Skeletal muscle satellite cell (primary cell): ENCODE data around the gene KIAA0930.

Experiments used
- H3K27me3 ChIP-seq: 2 replicates; pipeline ENCODE4 v1.7.0; 2013; ENCODE audit warnings: low read length; ENCODE audit not compliant: control insufficient read depth, insufficient read depth
- H3K36me3 ChIP-seq: 2 replicates; pipeline ENCODE4 v1.7.0; 2013; ENCODE audit warnings: mild to moderate bottlenecking, control low read depth, low read length; ENCODE audit not compliant: insufficient read depth
- H3K4me1 ChIP-seq: 2 replicates; pipeline ENCODE4 v1.7.0; 2013; ENCODE audit warnings: low read length; ENCODE audit not compliant: control insufficient read depth, insufficient read depth
- H3K4me2 ChIP-seq: 2 replicates; pipeline ENCODE4 v1.7.0; 2013; ENCODE audit warnings: mild to moderate bottlenecking, low read length
- H3K4me3 ChIP-seq: 2 replicates; pipeline ENCODE4 v1.7.0; 2013; ENCODE audit warnings: low read length
- H3K9ac ChIP-seq: 2 replicates; pipeline ENCODE4 v1.7.0; 2013; ENCODE audit warnings: mild to moderate bottlenecking, low read depth, low read length, moderate library complexity
- H3K9me3 ChIP-seq: replicated peaks from 2 replicates; pipeline ENCODE4 v1.7.0; 2013; ENCODE audit warnings: mild to moderate bottlenecking, control low read depth, low read length

KIAA0930 gene

DNA sequence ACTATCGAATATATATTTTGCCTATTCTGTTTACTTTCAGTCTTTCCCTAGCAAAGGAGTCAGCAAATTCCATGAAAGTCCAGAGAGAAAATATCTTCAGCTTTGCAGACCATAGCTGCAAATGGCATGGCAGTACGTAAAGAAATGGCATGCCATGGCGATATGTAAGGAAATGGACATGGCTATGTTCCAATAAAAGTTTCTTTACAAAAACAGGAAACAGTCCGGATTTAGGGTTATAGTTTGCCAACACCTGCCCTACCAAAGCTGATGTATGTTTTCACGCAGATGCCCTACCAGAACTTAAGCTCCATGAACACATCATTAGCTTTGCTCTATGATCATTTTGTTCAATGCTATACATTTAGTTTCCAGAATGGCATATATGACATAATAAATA lies 19.5 kb downstream of the KIAA0930 start:
- Histone ChIP-seq H3K9ac (no peak overlapping the region), H3K4me2 (no peak overlapping the region), H3K4me1 (peaks cover 12% of the 10 kb centered on the region), H3K9me3 (no peaks in the 10 kb centered on the region), H3K4me3 (no peak overlapping the region), H3K27me3 (no peaks in the 10 kb centered on the region), H3K36me3 (no peaks in the 10 kb centered on the region)

DNA sequence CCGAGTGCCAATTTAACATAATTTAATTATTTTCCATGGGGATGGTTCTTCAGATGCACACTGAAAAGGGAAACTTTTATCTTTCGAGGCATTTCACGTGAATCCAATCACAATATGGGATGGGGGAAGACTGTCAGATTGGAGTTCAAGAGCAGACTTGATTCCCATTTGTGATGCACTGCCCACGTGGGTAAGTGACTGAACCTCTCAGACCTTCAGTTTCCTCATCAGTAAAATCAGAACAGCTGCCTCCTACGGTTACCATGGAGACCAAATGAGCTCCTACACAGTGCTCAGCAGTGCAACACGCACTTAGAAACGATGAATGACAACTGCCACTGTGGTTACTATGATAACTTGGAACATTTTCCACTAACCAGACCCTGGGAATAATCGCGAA lies 21.7 kb downstream of the KIAA0930 start:
- Histone ChIP-seq H3K4me2 (no peak overlapping the region), H3K36me3 (no peaks in the 10 kb centered on the region), H3K9me3 (no peaks in the 10 kb centered on the region), H3K27me3 (no peaks in the 10 kb centered on the region), H3K4me1 (peaks cover 7% of the 10 kb centered on the region), H3K4me3 (no peak overlapping the region), H3K9ac (no peak overlapping the region)

DNA sequence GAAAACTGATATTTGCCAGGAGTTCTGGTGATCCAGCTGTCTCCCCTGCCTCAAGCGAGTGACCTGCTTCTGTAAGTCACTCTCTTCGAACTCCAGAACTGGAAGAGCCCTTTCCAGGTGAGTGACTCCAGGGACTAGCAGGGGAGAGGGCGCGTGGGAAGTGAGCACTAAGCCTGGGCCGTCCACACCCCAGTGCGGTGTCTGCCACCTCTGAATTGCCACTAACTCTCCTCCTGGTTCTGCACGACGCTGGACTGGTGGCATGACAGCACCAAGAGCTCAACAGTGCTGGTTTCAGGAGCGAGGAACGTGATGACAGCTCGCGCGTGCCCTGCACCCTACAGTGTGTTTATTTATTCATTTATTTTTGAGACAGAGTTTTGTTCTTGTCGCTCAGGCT lies 22.9 kb downstream of the KIAA0930 start:
- peaks cover 14% of the 10 kb centered on the region for H3K4me1 ChIP-seq

DNA sequence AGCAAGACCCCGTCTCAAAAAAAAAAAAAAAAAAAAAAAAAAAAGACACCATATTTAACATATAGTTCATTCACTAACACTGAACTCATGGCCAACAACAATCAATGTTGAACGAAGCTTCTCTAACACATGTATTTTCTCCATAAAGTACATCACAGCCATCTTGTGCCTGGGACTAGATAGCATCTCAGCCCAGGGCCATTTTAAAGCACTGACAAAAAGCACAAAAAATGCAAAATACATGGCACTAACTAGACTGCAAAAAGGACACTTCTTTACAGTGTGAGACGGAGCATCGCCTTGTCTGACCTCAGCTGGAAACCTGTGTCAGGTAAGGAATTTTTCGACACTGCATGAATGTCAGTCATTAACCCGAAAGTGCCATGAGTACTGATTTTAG lies 23.3 kb downstream of the KIAA0930 start:
- Histone ChIP-seq H3K9ac (no peak overlapping the region), H3K4me1 (peaks cover 19% of the 10 kb centered on the region), H3K4me2 (no peak overlapping the region), H3K36me3 (no peaks in the 10 kb centered on the region), H3K9me3 (no peaks in the 10 kb centered on the region), H3K4me3 (no peak overlapping the region), H3K27me3 (no peaks in the 10 kb centered on the region)

More for the DNA sequence above, 22.9 kb downstream of the KIAA0930 start:
- Histone ChIP-seq H3K9ac (no peak overlapping the region), H3K36me3 (no peaks in the 10 kb centered on the region), H3K4me2 (no peak overlapping the region), H3K4me3 (no peak overlapping the region), H3K27me3 (no peaks in the 10 kb centered on the region), H3K9me3 (no peaks in the 10 kb centered on the region)

DNA sequence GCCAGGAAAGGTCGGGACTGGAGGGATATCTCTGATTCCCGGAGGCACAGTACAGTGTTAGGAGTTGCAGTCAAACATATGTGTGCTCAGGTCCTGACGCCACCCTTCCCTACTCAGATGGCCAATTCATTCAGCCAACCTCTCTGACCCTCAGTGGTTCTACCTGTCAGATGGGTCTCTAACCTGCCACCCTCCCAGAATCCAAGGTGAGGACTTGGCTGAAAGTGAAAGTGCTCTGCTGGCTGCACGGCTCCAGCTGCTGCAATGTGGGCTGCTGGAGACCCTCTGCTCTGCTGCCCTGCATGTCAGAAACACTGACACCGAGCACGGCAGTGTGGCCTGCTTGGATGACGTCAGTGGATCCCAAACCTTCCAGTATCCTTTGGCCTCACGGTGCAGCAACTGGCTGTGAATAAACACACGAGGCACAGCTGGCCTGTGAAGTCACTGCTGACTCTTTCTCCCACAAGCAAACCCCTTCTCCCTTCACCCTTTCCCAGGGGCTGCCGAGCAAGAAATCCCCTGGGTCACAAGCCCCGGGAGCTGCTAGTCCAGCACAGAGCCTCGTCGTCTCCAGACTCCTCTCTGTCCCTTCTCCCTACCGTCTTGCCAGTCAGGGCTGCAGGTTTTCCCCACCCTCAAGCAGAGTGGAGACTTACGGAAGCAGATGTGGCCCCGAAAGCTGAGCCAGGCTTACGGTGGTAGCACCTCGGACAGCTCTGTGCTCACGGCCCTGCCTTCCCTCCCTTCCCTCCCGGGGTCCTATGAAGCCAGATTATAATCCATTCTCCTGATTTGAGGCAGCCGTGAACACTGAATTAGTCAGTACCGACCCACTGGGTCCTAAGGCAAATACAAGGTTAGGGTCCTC lies 24.3 kb downstream of the KIAA0930 start:
- Histone ChIP-seq H3K4me1 (peaks cover 28% of the 10 kb centered on the region), H3K27me3 (no peaks in the 10 kb centered on the region), H3K4me3 (peak overlapping the region; percentile 1), H3K9ac (no peak overlapping the region), H3K4me2 (peak overlapping the region; percentile 68), H3K9me3 (no peaks in the 10 kb centered on the region), H3K36me3 (no peaks in the 10 kb centered on the region)

DNA sequence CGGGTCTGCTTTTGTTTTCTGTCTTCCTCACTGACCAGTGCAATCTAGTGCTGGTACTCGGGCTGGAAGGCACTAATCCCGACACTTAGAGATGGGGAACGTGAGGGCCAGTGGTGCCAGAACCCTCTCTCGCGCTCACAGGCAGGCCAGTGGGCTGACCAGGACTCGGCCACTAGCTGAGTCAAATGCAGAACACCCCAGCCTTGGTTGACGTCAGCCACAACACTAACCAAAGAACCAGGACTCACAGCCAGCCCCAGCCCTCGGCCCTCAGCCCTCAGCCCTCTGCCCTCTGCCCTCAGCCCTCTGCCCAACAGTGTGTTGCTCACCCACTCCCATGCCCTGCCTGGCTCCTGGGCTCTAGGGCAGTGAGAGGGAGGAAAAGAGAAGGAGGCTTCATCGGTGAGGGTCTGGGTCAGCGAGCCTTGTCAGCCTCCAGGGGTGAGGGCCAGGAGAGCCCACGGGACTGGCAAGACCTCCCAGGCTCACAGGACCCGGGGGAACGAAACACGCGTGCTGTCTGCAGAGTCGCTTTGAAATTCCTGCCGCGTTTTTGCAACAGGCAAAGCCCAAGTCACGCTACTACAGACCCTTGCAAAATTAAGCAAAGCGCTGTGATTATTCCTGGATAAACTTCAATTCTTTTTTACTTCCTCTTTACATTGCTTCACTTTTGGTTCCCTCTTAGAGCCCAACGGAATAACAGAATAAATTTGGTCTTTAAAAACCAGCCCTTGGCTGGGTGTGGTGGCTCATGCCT lies 27.5 kb downstream of the KIAA0930 start:
- peak overlapping the region; percentile 61 for H3K4me3 ChIP-seq
- H3K4me2 ChIP-seq = peak overlapping the region; percentile 87
- no peaks in the 10 kb centered on the region for H3K9me3 ChIP-seq
- H3K9ac ChIP-seq = peak overlapping the region; percentile 65
- H3K36me3 ChIP-seq = peaks cover 4% of the 10 kb centered on the region
- peaks cover 48% of the 10 kb centered on the region for H3K4me1 ChIP-seq
- no peaks in the 10 kb centered on the region for H3K27me3 ChIP-seq

DNA sequence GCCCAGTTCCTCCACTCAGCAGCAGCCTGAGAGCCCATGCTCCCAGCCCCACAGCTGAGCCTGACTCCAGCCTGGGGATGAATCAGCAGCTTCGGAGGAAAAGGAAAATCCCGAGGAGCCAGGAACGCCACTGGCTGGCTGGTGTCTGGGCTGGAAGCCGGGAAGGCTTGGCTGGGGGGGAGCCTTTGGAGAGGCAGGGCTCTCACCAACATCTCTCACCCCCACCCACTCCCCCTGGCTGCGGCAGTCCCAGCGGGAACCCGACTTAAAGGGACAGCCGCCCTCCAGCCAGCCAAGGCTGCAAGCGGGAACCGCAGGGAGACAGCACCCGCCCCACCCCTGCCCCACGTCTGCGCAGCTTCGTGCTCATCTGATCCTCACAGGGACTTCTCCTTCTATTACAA lies 28.4 kb downstream of the KIAA0930 start:
- H3K4me3 ChIP-seq = peak overlapping the region; percentile 61

DNA sequence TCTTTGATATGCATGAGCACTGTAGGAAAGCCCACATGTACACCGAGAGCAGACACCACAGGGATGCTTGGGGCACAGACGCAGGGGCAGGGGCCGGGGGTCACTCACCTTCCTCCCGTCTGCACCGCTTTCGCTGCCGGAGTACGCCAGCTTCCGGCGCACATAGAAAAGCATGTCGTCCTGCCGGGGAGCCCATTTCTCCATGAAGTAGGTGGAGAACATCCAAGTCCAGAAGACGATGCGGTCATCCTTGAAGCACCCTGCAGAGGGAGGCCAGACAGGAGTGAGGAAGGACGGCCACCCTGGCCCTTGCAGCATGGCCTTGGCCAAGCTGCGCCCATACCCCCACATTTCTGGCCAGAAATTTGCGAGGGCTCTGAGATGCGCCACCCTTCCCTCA lies 28.8 kb downstream of the KIAA0930 start:
- peaks cover 4% of the 10 kb centered on the region for H3K36me3 ChIP-seq
- H3K27me3 ChIP-seq = no peaks in the 10 kb centered on the region
- H3K9ac ChIP-seq = peak overlapping the region; percentile 65
- H3K4me1 ChIP-seq = peaks cover 53% of the 10 kb centered on the region
- peak overlapping the region; percentile 61 for H3K4me3 ChIP-seq
- peak overlapping the region; percentile 87 for H3K4me2 ChIP-seq
- H3K9me3 ChIP-seq = no peaks in the 10 kb centered on the region

More for the DNA sequence above, 28.4 kb downstream of the KIAA0930 start:
- Histone ChIP-seq H3K9ac (peak overlapping the region; percentile 65), H3K9me3 (no peaks in the 10 kb centered on the region), H3K4me1 (peaks cover 53% of the 10 kb centered on the region), H3K4me2 (peak overlapping the region; percentile 87), H3K27me3 (no peaks in the 10 kb centered on the region), H3K36me3 (peaks cover 4% of the 10 kb centered on the region)

DNA sequence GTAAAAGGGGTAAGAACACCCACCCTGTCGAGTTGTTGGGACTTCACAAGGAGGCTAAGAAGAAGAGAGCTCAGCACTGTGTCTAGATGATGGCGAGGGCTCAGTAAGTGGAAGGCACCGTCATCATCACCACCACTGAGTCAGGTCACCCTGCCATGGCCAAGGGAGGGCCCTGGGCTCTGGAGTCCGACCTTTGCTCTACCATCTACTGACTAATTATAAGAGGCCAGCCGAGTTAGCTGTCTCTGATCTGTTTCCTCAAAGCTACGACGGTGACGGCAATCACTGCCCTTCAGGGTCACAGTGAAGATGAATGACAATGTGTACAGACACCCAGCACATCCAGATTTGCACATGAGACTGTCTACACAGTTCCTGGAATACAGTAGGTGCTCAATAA lies 29.3 kb downstream of the KIAA0930 start:
- peak overlapping the region; percentile 61 for H3K4me3 ChIP-seq
- peaks cover 4% of the 10 kb centered on the region for H3K36me3 ChIP-seq
- no peaks in the 10 kb centered on the region for H3K9me3 ChIP-seq
- peak overlapping the region; percentile 65 for H3K9ac ChIP-seq
- no peaks in the 10 kb centered on the region for H3K27me3 ChIP-seq
- H3K4me1 ChIP-seq = peaks cover 51% of the 10 kb centered on the region
- H3K4me2 ChIP-seq = peak overlapping the region; percentile 87

DNA sequence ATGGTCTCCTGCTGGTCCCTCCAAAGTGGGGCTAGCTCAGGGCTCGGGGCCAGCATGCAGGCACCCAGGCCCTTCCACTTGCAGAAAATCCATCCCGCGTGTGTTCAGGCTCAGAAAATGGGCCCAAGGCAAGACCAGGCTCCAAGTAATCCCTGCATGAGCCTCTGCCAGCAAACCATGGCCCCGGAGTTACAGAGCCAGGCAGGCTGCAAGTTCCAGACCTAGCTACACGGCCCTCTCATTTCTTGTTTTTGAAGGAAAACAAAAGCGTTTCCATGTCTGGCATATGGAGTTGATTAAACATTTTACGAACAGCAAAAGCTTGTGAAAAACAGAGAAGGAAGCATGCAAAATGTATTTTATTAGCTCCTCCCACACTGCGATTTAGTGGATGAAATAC lies 29.7 kb downstream of the KIAA0930 start:
- Histone ChIP-seq H3K4me1 (peaks cover 46% of the 10 kb centered on the region), H3K27me3 (no peaks in the 10 kb centered on the region), H3K9me3 (no peaks in the 10 kb centered on the region), H3K9ac (no peak overlapping the region), H3K36me3 (peaks cover 4% of the 10 kb centered on the region), H3K4me2 (peak overlapping the region; percentile 87), H3K4me3 (no peak overlapping the region)

DNA sequence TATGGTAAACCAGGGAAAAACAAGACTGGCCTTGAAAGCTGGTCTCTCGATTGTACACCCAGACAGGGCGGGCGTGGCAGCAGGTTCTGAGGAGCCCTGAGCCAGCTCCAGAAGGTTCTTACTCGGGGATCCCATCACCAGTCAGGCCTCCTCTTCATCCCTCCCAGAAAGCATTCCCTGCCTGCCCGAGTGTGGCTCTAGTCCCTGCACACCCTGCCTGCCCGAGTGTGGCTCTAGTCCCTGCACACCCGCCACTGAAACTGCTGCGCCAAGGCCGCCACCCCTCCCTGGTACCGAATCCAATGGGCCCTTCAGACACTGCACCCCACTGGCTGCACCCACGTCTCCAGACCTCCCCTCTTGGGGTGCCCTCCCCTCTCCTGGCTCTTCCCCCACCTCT lies 30.1 kb downstream of the KIAA0930 start:
- H3K9ac ChIP-seq = no peak overlapping the region
- peaks cover 4% of the 10 kb centered on the region for H3K36me3 ChIP-seq
- H3K4me3 ChIP-seq = no peak overlapping the region

More for the DNA sequence above, 30.1 kb downstream of the KIAA0930 start:
- Histone ChIP-seq H3K9me3 (no peaks in the 10 kb centered on the region), H3K4me1 (peaks cover 46% of the 10 kb centered on the region), H3K27me3 (no peaks in the 10 kb centered on the region), H3K4me2 (no peak overlapping the region)
